H1 (cell line): ENCODE results near the gene ZSCAN22. TPM values are rescaled to one million over a fixed set of nuclear protein-coding genes. Genes with fewer than 3 reads are reported as not detected.

Experiments
- CBX8 ChIP-seq: fragments of 300-800, 300-1000 bp; sonication (generic); IDR thresholded peaks from 2 replicates; pipeline ENCODE4 v1.7.1; 2016; ENCODE audit warnings: low read depth, low read length, borderline replicate concordance
- CEBPB ChIP-seq: IDR thresholded peaks from 2 replicates; pipeline ENCODE4 v1.6.1; 2012; ENCODE audit warnings: low read depth, low read length
- CTCF ChIP-seq, 3 experiments: IDR thresholded peaks; 1 replicate in 2 of 3; 2 replicates in 1 of 3; pipeline versions ENCODE4 v1.5.1 to v1.6.1; 2011; ENCODE audit warnings: low read length in 3 of 3, mild to moderate bottlenecking in 3 of 3, inconsistent platforms in 2 of 3, low read depth in 1 of 3, moderate library complexity in 1 of 3; ENCODE audit not compliant: insufficient read depth in 1 of 3; ENCODE audit errors: control extremely low read depth in 1 of 3
- EP300 ChIP-seq, 2 experiments: IDR thresholded peaks; 1 replicate in 1 of 2; 2 replicates in 1 of 2; pipeline ENCODE4 v1.6.1; 2011 to 2012; ENCODE audit warnings: low read depth in 2 of 2, low read length in 2 of 2, mild to moderate bottlenecking in 2 of 2, borderline replicate concordance in 1 of 2, inconsistent platforms in 1 of 2, moderate library complexity in 1 of 2
- HDAC6 ChIP-seq: IDR thresholded peaks from one replicate; pipeline ENCODE4 v1.7.1; 2012; ENCODE audit warnings: low read depth, mild to moderate bottlenecking, inconsistent platforms, low read length, moderate library complexity
- KDM4A ChIP-seq: IDR thresholded peaks from one replicate; pipeline ENCODE4 v1.7.1; 2012; ENCODE audit warnings: low read depth, mild to moderate bottlenecking, moderate library complexity, low read length, inconsistent platforms; ENCODE audit not compliant: severe bottlenecking
- RAD21 ChIP-seq, 2 experiments: IDR thresholded peaks in 1 of 2; conservative IDR thresholded peaks in 1 of 2; 2 replicates each; pipeline ENCODE4 v1.6.1; 2011; ENCODE audit warnings: low read depth in 2 of 2, low read length in 2 of 2, improper control_type of control experiment in 1 of 2, inconsistent platforms in 1 of 2, mild to moderate bottlenecking in 1 of 2, moderate library complexity in 1 of 2
- TEAD4 ChIP-seq: IDR thresholded peaks from 2 replicates; pipeline ENCODE4 v1.6.1; 2012; ENCODE audit warnings: low read depth, low read length, inconsistent platforms, mixed read lengths
- polyA plus RNA-seq, 7 experiments: library from polyadenylated mRNA; depleted of rRNA in 3 of 7; stranded (reverse) in 5 of 7; unstranded in 2 of 7; fragments of >200 nt in 5 of 7; fragments of 200-250 nt in 2 of 7; gene quantifications; 1 replicate in 5 of 7; 2 replicates in 1 of 7; 4 replicates in 1 of 7; pipeline versions ENCODE4 v1.2.1 to v1.2.3, GENCODE V29; 2011 to 2013; ENCODE audit warnings: missing spikeins in 2 of 7, mixed read lengths in 2 of 7
- total RNA-seq: library from RNA; stranded (reverse); fragmentation: NEBNext Ultra II Directional; extraction: Animal tissue kit (Norgen Biotek cat#: 25700); gene quantifications from 2 replicates; pipeline ENCODE4 v1.2.1, GENCODE V29; 2021

ZSCAN22 gene
- total and polyA plus RNA-seq, 2 of the 8 experiments (the other 6 are each of a cell fraction or from before 2014, with no cell fraction given): 3.2 to 3.3 TPM

- TF ChIP-seq RAD21 (IDR thresholded peaks at IDR 0.05 in 1 of 2, conservative IDR thresholded peaks at IDR 0.05 in 1 of 2; ENCODE audit: low read depth in 2 of 2, low read length in 2 of 2): peak; percentile 21 to 35; a peak in 2 of 4 replicates
- TF ChIP-seq CBX8: no peak
- TF ChIP-seq CTCF (IDR thresholded peaks at IDR 0.05; ENCODE audit: control extremely low read depth in 1 of 3, insufficient read depth in 1 of 3, low read depth in 1 of 3, low read length in 3 of 3): peak; percentile 20 to 57 (median 53)
- TF ChIP-seq CEBPB: no peak
- no peak for TF ChIP-seq KDM4A
- TF ChIP-seq EP300 (IDR thresholded peaks at IDR 0.05; ENCODE audit: borderline replicate concordance in 1 of 2, low read depth in 2 of 2, low read length in 2 of 2): no peak
- no peak for TF ChIP-seq TEAD4
- no peak for TF ChIP-seq HDAC6
Measured at GRCh38 chr19:58366585-58367430, 40.0 kb downstream of the ZSCAN22 start (continued).
